ENCODE data around the gene CASZ1.

GRCh38 chr1:10724948-10725847, 71.2 kb downstream of the CASZ1 start:
- no peak for TF ChIP-seq POLR2AphosphoS5 (IDR thresholded peaks at IDR 0.05)
- TF ChIP-seq CTCF (IDR thresholded peaks at IDR 0.05), result no peak
- no peak for TF ChIP-seq POLR2A (IDR thresholded peaks at IDR 0.05)
- no peak for TF ChIP-seq EP300 (IDR thresholded peaks at IDR 0.05)
